Fibroblast of the aortic adventitia (primary cell): ENCODE data around the gene AKAP6. TPM values are rescaled to one million over a fixed set of nuclear protein-coding genes. Genes with fewer than 3 reads are reported as not detected.

Source experiments
- DNase-seq: peaks from one replicate; pipeline ENCODE4 v3.0.0-alpha.2; 2010; ENCODE audit warnings: low read depth
- H3K4me3 ChIP-seq: 2 replicates; pipeline ENCODE4 v1.5.1; 2011; ENCODE audit warnings: low read depth, mild to moderate bottlenecking, control low read depth, low read length, moderate library complexity
- total RNA-seq: library from RNA; depleted of rRNA; stranded (reverse); fragments of >200 nt; gene quantifications from 2 replicates; pipeline ENCODE4 v1.2.3, GENCODE V29; 2012; ENCODE audit warnings: low replicate concordance
- TF ChIP-seq, protein P1 (sequence below): IDR thresholded peaks from 2 replicates; pipeline ENCODE4 v1.5.1; 2011; ENCODE audit warnings: mild to moderate bottlenecking, low read length, control low read depth, inconsistent platforms; ENCODE audit not compliant: insufficient read depth

AKAP6 gene
- total RNA-seq, 1 donor: 2.2 TPM

DNA sequence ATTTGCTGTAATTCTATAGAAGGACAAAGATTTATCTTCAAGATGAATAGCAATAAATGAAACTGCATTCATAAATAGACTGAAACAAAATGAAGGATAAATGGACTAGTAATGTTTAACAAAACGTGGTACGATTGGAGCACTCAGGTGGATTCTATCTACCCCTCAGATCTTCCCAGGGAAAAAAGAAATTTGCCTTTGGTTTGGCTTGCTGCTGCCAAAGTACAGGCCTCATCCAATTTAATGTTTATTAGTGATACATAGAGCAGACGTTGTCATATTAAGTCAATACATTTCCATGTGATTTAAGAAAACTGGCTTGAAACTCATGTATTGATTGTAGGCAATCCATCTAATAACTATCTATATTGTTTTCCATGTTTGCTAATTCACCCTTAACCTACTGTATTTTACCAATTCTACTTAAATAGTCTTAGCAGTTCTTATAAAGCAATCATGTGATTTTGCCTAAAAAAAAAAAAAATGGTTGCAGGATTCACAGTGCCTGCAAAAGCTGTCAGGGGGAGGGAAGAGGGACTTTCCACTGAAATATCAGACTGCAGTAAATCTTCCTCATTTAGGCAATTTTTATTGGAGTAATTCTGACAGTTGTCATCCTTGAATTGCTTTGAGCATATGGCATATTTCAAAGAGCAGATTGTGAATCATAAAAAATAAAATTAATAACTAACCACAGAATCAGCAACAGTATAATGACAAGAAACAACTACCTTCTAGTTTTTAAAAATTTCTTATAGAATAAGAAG is 367.4 kb downstream of the AKAP6 start:
- TF ChIP-seq, protein P1, sequence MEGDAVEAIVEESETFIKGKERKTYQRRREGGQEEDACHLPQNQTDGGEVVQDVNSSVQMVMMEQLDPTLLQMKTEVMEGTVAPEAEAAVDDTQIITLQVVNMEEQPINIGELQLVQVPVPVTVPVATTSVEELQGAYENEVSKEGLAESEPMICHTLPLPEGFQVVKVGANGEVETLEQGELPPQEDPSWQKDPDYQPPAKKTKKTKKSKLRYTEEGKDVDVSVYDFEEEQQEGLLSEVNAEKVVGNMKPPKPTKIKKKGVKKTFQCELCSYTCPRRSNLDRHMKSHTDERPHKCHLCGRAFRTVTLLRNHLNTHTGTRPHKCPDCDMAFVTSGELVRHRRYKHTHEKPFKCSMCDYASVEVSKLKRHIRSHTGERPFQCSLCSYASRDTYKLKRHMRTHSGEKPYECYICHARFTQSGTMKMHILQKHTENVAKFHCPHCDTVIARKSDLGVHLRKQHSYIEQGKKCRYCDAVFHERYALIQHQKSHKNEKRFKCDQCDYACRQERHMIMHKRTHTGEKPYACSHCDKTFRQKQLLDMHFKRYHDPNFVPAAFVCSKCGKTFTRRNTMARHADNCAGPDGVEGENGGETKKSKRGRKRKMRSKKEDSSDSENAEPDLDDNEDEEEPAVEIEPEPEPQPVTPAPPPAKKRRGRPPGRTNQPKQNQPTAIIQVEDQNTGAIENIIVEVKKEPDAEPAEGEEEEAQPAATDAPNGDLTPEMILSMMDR: no peak

DNA sequence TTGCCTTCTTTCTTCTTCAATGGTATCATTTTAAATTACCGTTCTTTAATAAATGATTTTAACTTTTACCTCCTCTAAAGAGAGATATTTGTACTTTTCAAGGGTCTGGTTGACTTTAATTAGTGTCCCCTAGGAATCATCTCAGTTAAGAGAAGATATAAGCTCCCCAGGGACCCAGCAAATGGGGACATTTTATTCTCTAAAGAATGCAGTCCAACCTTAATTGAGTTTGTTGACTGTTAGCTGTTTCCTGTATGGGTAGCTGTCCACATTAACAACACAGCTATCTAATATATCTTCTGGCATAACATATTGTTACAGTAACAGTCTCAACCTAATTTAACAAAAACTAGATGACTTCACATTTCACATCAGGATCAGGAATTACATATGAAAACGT is 368.0 kb downstream of the AKAP6 start:
- no peak for DNase-seq
- TF ChIP-seq, protein P1: no peak

More for the DNA sequence above, 367.4 kb downstream of the AKAP6 start:
- no peak for DNase-seq
- H3K4me3 ChIP-seq: no peak overlapping the region

DNA sequence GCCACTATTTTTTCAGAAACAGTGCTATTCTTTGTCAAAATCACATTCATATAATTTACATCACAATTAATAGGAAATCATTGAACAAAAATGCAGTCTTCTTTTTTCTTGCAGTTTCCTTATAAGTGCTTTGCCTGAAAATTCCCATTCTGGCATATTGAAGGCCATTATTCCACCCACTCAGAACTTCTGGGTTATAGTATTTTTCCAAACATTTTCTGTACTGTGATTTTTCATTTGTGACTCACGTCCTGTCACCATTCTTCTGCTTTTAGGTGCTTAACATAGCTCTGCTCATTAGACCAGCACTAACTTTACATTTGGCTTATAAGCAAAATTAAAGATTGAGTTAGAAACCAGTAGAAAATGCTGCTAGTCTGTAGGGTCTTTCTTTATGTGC is 368.6 kb downstream of the AKAP6 start:
- TF ChIP-seq, protein P1: no peak
- no peak overlapping the region for H3K4me3 ChIP-seq
- DNase-seq: peak; percentile 55

More for the DNA sequence above, 368.0 kb downstream of the AKAP6 start:
- no peak overlapping the region for H3K4me3 ChIP-seq

DNA sequence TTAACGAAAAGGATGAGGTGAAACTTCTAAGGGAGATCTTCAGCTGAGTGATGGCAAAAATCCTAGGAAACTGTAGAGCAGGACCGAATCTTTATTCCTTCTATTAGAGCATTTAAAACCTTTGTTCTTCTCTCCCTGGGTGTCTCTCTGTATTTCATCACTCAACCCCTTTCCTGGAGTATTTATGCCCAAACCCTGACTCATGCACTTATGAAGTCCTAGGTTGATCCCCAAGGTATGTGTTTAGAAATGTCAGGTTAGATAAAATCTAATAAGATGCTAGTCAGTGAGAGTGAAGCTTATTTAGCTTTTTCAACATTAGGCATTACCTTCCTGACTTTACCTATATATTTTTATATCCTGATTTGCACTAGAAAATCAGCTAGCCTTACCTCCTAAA is 369.7 kb downstream of the AKAP6 start:
- H3K4me3 ChIP-seq: no peak overlapping the region
- DNase-seq: peak; percentile 31
- TF ChIP-seq, protein P1: no peak

DNA sequence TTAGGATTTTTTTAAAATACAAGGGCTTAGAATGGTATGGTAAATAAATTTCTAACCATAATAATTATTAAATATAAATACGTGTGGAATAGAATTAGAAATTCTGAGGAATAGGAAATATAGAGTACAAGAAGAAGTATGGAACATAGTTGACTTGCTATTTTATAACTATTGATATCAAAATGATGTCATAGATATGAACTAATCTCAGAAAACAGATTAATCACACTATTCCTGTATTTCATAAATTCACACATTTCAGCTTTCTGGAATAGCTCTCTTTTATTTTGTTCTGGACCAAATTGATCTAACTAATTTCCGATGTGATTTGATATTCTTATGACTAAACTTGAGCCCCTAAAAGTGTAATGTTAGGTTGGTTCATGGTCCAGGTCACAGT is 372.4 kb downstream of the AKAP6 start:
- TF ChIP-seq, protein P1: no peak
- DNase-seq: no peak

DNA sequence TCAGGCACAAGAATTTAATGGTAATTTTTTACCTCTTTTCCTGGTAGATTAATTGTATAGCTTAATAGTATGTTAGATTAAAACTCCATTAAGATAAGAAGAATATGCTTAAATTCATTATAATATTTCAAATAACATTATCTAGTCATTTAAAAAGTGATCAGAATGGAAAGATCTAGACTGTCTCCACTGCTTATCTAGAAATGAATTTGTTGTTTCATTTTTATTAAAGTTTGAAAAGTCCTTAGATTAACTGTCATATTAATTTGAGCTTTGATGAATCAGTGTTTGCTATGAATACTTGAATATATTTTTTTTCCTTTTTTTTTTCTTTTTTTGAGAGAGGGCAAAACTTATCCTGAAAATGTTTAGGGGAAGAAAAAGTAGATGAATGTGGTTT is 373.0 kb downstream of the AKAP6 start:
- DNase-seq: no peak
- TF ChIP-seq, protein P1: no peak
- no peak overlapping the region for H3K4me3 ChIP-seq

More for the DNA sequence above, 372.4 kb downstream of the AKAP6 start:
- no peak overlapping the region for H3K4me3 ChIP-seq
